Vagina (tissue), 2 donors: ENCODE results near the gene GRIN3A. TPM values are rescaled to one million over a fixed set of nuclear protein-coding genes. Genes with fewer than 3 reads are reported as not detected.
"Not testable (repeated sequence)": the region's sequence is repeated elsewhere in the genome, so short reads cannot be mapped to it uniquely, and the experiment has no call there.

Experiments used
- DNase-seq, 2 donors: peaks; one replicate each; pipeline ENCODE4 v3.0.0-alpha.2; 2017; ENCODE audit errors: extremely low spot score in 2 of 2
- H3K27ac ChIP-seq: fragments of 200-600 bp; sonication (generic); one replicate; pipeline ENCODE4 v1.5.1; 2019
- H3K27me3 ChIP-seq: fragments of 200-600 bp; sonication (generic); one replicate; pipeline ENCODE4 v1.5.1; 2019
- H3K36me3 ChIP-seq, 2 donors: fragments of 200-600 bp; sonication (generic); one replicate each; pipeline ENCODE4 v1.5.1; 2017 to 2019
- H3K4me1 ChIP-seq: fragments of 200-600 bp; sonication (generic); one replicate; pipeline ENCODE4 v1.5.1; 2019
- H3K4me3 ChIP-seq, 2 donors: fragments of 200-600 bp; sonication (generic); 1 replicate in 1 of 2; 2 replicates in 1 of 2; pipeline ENCODE4 v1.5.1; 2016 to 2019
- H3K9me3 ChIP-seq: fragments of 200-600 bp; sonication (generic); one replicate; pipeline ENCODE4 v1.5.1; 2019
- POLR2A ChIP-seq, 2 donors: fragments of 450-650 bp; IDR thresholded peaks; one replicate each; pipeline ENCODE4 v1.6.1; 2017; ENCODE audit warnings: antibody characterized with exemption in 2 of 2, mild to moderate bottlenecking in 2 of 2, moderate library complexity in 2 of 2
- POLR2AphosphoS5 ChIP-seq, 2 donors: sonication (generic); formaldehyde crosslinking; IDR thresholded peaks; one replicate each; pipeline ENCODE4 v1.9.0; 2017; ENCODE audit warnings: antibody characterized with exemption in 2 of 2, mild to moderate bottlenecking in 2 of 2, low read depth in 1 of 2; ENCODE audit not compliant: insufficient read depth in 1 of 2
- intact Hi-C: fragments of 100-400 bp; cut with DNase I; formaldehyde crosslinking; loops from one replicate; pipeline ENCODE4 v1.15.1; 2023
- total RNA-seq: library from RNA; depleted of rRNA; stranded (reverse); fragments of >200 nt; gene quantifications from one replicate; pipeline ENCODE4 v1.2.3, GENCODE V29; 2016
- TF ChIP-seq, protein P1 (sequence below), 3 experiments: fragments of 450-650 bp in 2 of 3; fragments of 200-600 bp in 1 of 3; sonication (generic) in 1 of 3; IDR thresholded peaks; one replicate each; pipeline ENCODE4 v1.5.1; 2017 to 2019; ENCODE audit warnings: antibody characterized with exemption in 3 of 3, mild to moderate bottlenecking in 2 of 3, moderate library complexity in 2 of 3

The GRIN3A gene
- total RNA-seq, 1 donor from 2014 or later = 1.5 TPM

DNA sequence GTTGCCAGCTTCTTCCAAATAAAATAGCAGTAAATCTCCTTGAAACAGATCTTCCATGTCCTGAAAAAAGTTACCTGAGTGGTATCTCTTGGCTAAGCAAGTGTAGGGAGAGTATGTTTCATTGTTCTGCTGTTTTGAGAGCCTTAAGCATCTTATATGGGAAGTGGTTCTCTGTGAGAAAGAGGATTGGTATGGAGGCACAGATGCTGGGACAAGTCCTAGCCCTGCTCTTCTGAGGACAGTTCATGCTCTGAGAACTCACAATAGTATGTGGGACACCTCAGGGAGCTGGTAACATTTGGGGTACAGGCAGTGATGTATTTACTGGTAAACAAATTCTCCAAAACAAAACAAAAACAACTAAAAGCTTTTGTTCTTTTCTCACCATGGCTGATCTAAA, 145.7 kb downstream of the GRIN3A start:
- no peaks in the 10 kb centered on the region for H3K9me3 ChIP-seq
- H3K4me3 ChIP-seq = no peak overlapping the region
- TF ChIP-seq, protein P1, sequence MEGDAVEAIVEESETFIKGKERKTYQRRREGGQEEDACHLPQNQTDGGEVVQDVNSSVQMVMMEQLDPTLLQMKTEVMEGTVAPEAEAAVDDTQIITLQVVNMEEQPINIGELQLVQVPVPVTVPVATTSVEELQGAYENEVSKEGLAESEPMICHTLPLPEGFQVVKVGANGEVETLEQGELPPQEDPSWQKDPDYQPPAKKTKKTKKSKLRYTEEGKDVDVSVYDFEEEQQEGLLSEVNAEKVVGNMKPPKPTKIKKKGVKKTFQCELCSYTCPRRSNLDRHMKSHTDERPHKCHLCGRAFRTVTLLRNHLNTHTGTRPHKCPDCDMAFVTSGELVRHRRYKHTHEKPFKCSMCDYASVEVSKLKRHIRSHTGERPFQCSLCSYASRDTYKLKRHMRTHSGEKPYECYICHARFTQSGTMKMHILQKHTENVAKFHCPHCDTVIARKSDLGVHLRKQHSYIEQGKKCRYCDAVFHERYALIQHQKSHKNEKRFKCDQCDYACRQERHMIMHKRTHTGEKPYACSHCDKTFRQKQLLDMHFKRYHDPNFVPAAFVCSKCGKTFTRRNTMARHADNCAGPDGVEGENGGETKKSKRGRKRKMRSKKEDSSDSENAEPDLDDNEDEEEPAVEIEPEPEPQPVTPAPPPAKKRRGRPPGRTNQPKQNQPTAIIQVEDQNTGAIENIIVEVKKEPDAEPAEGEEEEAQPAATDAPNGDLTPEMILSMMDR (IDR thresholded peaks at IDR 0.05) = no peak
- TF ChIP-seq POLR2A (IDR thresholded peaks at IDR 0.05) = no peak
- no peak for TF ChIP-seq POLR2AphosphoS5 (IDR thresholded peaks at IDR 0.05; ENCODE audit: insufficient read depth in 1 of 2, low read depth in 1 of 2)
- intact Hi-C loops = no loop called here
- H3K4me1 ChIP-seq = no peaks in the 10 kb centered on the region
- no peak overlapping the region for H3K27ac ChIP-seq
- no peaks in the 10 kb centered on the region for H3K27me3 ChIP-seq
- no peaks in the 10 kb centered on the region for H3K36me3 ChIP-seq
- DNase-seq = no peak

GRCh38 chr9:101591787-101592446, 146.5 kb downstream of the GRIN3A start:
- no peaks in the 10 kb centered on the region for H3K36me3 ChIP-seq
- H3K4me3 ChIP-seq = no peak overlapping the region
- intact Hi-C loops = no loop called here
- TF ChIP-seq, protein P1 (IDR thresholded peaks at IDR 0.05) = no peak
- no peak for TF ChIP-seq POLR2A (IDR thresholded peaks at IDR 0.05)
- no peak for TF ChIP-seq POLR2AphosphoS5 (IDR thresholded peaks at IDR 0.05; ENCODE audit: insufficient read depth in 1 of 2, low read depth in 1 of 2)
- H3K9me3 ChIP-seq = no peaks in the 10 kb centered on the region
- DNase-seq = no peak
- H3K27ac ChIP-seq = no peak overlapping the region
- no peaks in the 10 kb centered on the region for H3K27me3 ChIP-seq
- no peaks in the 10 kb centered on the region for H3K4me1 ChIP-seq

DNA sequence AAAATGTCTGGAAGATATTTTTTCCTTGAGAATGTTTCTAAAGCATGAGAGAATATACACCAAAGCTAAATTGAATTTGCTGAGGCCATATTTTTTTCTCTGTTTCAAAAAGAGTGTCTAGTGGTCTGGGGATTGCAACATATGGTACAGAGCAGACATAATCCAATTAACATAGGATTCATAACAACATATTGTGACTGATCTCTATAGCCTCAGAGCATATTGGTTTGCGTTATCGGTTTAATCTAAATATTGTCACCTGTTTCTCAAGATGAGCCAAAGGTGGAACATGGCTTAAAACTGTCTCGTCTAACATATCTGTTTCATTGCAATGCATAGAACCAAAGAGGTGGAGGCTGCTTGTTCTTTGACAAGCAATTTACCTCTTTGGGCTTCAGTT, 147.5 kb downstream of the GRIN3A start:
- TF ChIP-seq, protein P1 (IDR thresholded peaks at IDR 0.05) = no peak
- TF ChIP-seq POLR2AphosphoS5 (IDR thresholded peaks at IDR 0.05; ENCODE audit: insufficient read depth in 1 of 2, low read depth in 1 of 2) = no peak
- TF ChIP-seq POLR2A (IDR thresholded peaks at IDR 0.05) = no peak
- H3K36me3 ChIP-seq = no peaks in the 10 kb centered on the region
- no peaks in the 10 kb centered on the region for H3K27me3 ChIP-seq
- no peak for DNase-seq
- no peaks in the 10 kb centered on the region for H3K9me3 ChIP-seq
- H3K27ac ChIP-seq = no peak overlapping the region
- H3K4me1 ChIP-seq = no peaks in the 10 kb centered on the region
- H3K4me3 ChIP-seq = no peak overlapping the region
- intact Hi-C loops = no loop called here

DNA sequence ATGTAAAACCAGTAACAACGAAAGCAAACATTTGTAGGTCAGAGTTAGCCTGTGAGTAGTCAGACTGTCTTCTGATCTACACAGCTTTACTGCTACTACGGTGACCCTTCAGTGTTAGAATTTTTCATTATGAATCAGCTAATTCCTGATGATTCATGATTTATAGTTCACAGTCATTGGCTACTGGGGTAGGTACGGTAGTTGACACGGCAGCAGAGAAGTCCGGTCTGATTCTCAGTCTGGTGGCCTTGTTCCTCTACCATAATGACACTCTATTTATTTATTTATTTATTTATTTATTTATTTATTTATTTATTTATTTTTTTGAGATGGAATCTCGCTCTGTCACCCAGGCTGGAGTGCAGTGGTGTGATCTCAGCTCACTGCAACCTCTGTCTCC, 148.4 kb downstream of the GRIN3A start:
- H3K27me3 ChIP-seq, H3K36me3 ChIP-seq, H3K9me3 ChIP-seq, DNase-seq, H3K4me3 ChIP-seq, intact Hi-C loops, H3K27ac ChIP-seq, H3K4me1 ChIP-seq: not testable (repeated sequence)

DNA sequence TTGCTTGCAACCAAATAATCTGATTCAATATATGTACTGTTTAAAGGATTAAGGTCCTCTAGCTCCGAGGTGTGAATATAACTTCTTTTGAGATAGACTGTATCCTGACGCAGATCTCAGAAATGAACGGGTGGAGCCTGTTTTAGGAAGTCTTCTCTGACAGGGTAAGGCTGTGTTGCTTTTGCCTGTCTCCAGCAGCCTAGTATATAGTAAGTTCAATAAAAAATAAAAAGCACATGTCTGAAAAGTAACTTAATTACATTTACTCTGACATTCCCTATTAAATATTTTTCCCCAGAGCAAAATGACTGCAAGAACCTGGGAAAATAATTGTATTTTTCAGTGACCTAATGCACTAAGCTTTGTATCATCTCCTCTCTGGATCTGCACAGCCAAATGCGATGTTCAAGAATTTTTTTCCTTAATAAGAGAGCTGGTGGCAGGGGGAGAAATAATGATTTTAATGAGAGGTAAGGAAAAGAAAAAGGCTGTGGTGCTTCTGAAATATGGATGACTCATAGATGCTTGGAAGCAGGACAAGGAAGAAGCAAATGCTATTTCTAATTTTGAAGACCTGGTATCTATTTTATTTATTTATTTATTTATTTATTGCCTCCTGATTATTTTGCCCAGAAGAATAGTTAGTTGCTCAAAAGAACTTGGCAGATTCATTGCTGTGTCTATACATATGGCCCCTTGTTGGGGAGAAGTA, 151.0 kb downstream of the GRIN3A start:
- Histone ChIP-seq H3K36me3 (no peaks in the 10 kb centered on the region), H3K9me3 (no peaks in the 10 kb centered on the region), H3K4me3 (no peak overlapping the region), H3K4me1 (no peaks in the 10 kb centered on the region), H3K27me3 (no peaks in the 10 kb centered on the region), H3K27ac (no peak overlapping the region)
- intact Hi-C loops = no loop called here
- no peak for DNase-seq
- TF ChIP-seq POLR2AphosphoS5 (IDR thresholded peaks at IDR 0.05; ENCODE audit: insufficient read depth in 1 of 2, low read depth in 1 of 2) = no peak
- TF ChIP-seq, protein P1 (IDR thresholded peaks at IDR 0.05) = no peak
- TF ChIP-seq POLR2A (IDR thresholded peaks at IDR 0.05) = no peak
